Activated T-helper 9 cell treated with anti-CD3 and anti-CD28 coated beads, Interleukin-2, amount 50 U/mL, for 16 hours (primary cell): ENCODE data around the gene SLC4A7.
"Not testable (repeated sequence)": the region's sequence is repeated elsewhere in the genome, so short reads cannot be mapped to it uniquely, and the experiment has no call there.

Experiments used
- DNase-seq: peaks from one replicate; pipeline ENCODE4 v3.0.0-alpha.2; 2020; ENCODE audit warnings: low read depth

SLC4A7 gene

GRCh38 chr3:27484015-27484844, at the start of gene SLC4A7:
Gene SLC4A7 (minus strand): TSS chr3:27484384. CDS start chr3:27484126, 258 bp downstream.
- DNase-seq = peak; percentile 98

DNA sequence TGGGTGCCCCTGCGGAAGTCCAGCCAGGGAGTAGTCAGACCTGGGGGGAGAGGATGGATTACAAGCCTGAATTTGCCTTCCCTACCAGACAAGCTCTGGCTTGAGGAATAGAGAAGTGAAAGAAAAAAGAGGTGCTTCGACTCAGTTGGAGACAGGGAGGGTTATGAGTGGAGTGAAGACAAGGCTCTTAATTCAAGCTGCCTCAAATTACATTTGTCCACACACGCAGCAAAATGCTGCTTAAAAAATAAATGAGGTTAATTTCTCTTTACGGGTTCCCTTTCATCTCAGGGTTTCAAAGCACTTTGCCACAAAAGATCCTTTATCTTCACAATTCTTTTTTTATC, 49.0 kb upstream of the SLC4A7 start:
- DNase-seq = no peak

- DNase-seq = no peak
Observed at GRCh38 chr3:27532426-27533260, 48.5 kb upstream of the SLC4A7 start.

- not testable (repeated sequence) for DNase-seq
Observed at GRCh38 chr3:27531193-27531751, 47.1 kb upstream of the SLC4A7 start.

- no peak for DNase-seq
Observed at GRCh38 chr3:27528791-27529190, 44.6 kb upstream of the SLC4A7 start.

GRCh38 chr3:27526614-27527315, 42.6 kb upstream of the SLC4A7 start:
- DNase-seq = no peak

GRCh38 chr3:27521872-27522265, 37.7 kb upstream of the SLC4A7 start:
- DNase-seq = no peak

- DNase-seq = no peak
Observed at GRCh38 chr3:27521179-27521871, 37.1 kb upstream of the SLC4A7 start.

GRCh38 chr3:27511724-27512422, 27.7 kb upstream of the SLC4A7 start:
- DNase-seq = no peak

GRCh38 chr3:27509376-27509775, 25.2 kb upstream of the SLC4A7 start:
- DNase-seq = no peak

DNA sequence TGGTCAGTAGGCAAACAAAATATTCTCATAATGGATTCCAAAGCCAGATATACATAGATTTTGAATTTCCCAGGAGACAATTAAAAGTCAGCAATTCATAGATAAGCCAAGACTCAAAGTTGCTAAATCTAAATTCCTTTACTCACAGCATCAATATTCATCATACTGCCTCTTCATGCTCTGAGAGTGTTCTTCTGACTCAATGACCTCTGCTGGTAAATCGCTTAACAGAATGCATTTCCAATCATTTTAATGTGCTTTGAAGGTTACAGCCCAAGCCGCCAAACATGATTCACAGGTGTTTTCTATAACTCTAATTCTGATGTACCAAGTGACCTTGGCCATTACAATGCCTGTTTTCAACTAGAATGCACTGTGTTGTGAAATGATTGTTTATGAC, 24.2 kb upstream of the SLC4A7 start:
- DNase-seq = no peak

- DNase-seq = no peak
Observed at GRCh38 chr3:27507515-27508266, 23.5 kb upstream of the SLC4A7 start.

GRCh38 chr3:27507111-27507510, 22.9 kb upstream of the SLC4A7 start:
- no peak for DNase-seq

GRCh38 chr3:27504749-27505148, 20.6 kb upstream of the SLC4A7 start:
- DNase-seq = no peak

- no peak for DNase-seq
Observed at GRCh38 chr3:27503526-27503925, 19.3 kb upstream of the SLC4A7 start.

GRCh38 chr3:27501759-27502158, 17.6 kb upstream of the SLC4A7 start:
- no peak for DNase-seq

DNA sequence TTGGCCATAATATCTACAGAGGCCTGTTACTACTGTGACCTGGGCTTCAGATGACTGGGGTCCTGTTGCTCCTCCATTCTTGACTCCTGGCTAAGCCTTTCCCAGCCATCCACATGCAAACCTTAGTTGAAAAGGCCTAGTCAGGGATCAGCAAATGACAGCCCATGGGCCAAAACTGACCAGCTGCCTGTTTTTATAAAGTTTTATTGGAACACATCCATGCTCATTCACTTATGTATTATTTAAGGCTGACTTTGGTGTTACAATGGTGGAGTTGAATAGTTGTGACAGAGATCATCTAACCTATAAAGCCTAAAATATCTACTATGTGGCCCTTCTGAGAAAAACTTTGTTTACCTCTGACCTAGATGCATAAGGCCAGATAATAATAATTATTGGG, 16.8 kb upstream of the SLC4A7 start:
- no peak for DNase-seq

DNA sequence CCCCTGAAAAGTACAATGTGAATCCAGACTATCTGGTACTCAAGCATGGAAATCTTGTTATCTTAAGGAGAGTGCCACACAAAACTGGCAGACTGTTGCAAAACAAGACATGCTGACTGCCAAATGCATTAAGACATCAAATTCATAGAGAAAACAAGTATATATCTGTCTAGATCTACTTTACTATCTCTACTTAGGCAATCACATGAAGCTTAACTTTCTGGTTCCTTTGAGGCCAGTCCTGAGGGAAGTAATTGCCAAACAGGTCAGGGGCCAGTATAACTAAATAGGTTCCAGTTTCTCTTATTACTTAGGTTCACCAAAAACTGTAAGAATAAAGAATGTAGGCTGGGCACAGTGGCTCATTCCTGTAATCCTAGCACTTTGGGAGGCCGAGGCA, 15.9 kb upstream of the SLC4A7 start:
- DNase-seq = no peak

DNA sequence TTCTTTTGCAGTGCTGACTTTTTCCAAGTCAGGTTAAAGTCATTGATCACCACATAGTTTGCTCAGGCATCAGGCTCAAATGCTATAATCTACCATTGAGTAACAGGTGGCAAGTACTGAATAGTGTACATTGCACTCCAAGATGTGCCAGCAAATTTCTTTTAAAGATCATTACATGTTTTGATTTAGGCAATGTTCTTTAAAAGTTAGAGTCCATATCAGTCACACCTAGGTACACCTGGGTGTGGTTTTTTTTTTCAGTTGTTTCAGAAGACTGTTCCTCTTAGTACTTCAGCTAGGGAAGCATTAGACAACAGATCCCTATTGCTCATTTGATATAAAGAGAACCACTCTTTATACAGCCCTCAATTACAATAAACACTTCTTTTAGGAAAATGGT, 10.6 kb upstream of the SLC4A7 start:
- no peak for DNase-seq

DNA sequence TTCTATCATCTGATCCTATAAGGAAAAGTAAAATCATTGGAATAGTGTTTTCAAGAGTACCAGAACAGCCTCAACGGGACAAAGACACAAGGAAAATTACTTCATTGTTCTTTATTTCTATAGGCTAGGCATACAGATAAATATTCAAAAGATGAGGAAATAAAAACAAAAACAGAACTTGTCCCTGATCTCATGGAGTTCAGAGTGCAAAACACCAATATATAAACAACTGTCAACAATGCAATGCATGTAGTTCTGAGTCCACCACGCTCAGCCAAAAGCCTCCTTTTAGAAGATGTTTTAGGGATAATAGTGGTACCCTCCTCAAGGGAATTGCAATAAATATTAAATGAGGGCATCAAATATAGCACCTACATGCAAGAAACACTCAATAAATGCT, 4.6 kb upstream of the SLC4A7 start:
- no peak for DNase-seq
